H1 (cell line): ENCODE measurements around the gene LKAAEAR1. TPM values are rescaled to one million over a fixed set of nuclear protein-coding genes. Genes with fewer than 3 reads are reported as not detected.
"Not testable (repeated sequence)": the region's sequence is repeated elsewhere in the genome, so short reads cannot be mapped to it uniquely, and the experiment has no call there.

Experiments used
- CTCF ChIA-PET: fragments of 300-600 bp; sonication (Branson Sonifier 250); formaldehyde crosslinking; loops from one replicate; lab custom pipeline; 2021; ENCODE audit not compliant: partially characterized antibody; lab: Charles Lee
- POLR2A ChIA-PET: fragments of 300-600 bp; sonication (Branson Sonifier 250); formaldehyde crosslinking; loops from one replicate; lab custom pipeline; 2021; ENCODE audit warnings: inconsistent platforms; ENCODE audit not compliant: partially characterized antibody; lab: Charles Lee
- DNase-seq, 2 experiments: peaks; one replicate each; pipeline versions ENCODE4 v3.0.0 to v3.0.0-alpha.2; 2010 to 2022; ENCODE audit warnings: low spot score in 2 of 2, low read depth in 1 of 2, mixed read lengths in 1 of 2
- FAIRE-seq: peaks from 2 replicates; lab custom pipeline; 2011; peaks lifted over from hg19 to GRCh38; lab: Jason Lieb, UNC
- H2AFZ ChIP-seq: 2 replicates; pipeline ENCODE4 v1.8.1; 2012; ENCODE audit warnings: low read length, inconsistent platforms
- H2AK5ac ChIP-seq: 2 replicates; pipeline ENCODE4 v1.6.1; 2013; ENCODE audit warnings: low read depth, low read length
- H2BK120ac ChIP-seq: replicated peaks from 2 replicates; pipeline ENCODE3; 2013; ENCODE audit warnings: low read depth, low read length, inconsistent platforms
- H2BK12ac ChIP-seq: 2 replicates; pipeline ENCODE4 v1.6.1; 2013; ENCODE audit warnings: low read depth, low read length
- H2BK15ac ChIP-seq: 2 replicates; pipeline ENCODE4 v1.6.1; 2013; ENCODE audit warnings: low read length
- H2BK20ac ChIP-seq: 2 replicates; pipeline ENCODE4 v1.6.1; 2013; ENCODE audit warnings: low read length
- H2BK5ac ChIP-seq: 2 replicates; pipeline ENCODE4 v1.6.1; 2013; ENCODE audit warnings: low read depth, low read length
- H3K14ac ChIP-seq: 2 replicates; pipeline ENCODE4 v1.6.1; 2013; ENCODE audit warnings: inconsistent platforms; ENCODE audit not compliant: insufficient read length
- H3K18ac ChIP-seq: 2 replicates; pipeline ENCODE4 v1.6.1; 2013; ENCODE audit warnings: low read length; ENCODE audit errors: extremely low read depth
- H3K23ac ChIP-seq: 2 replicates; pipeline ENCODE4 v1.6.1; 2013; ENCODE audit warnings: inconsistent platforms; ENCODE audit not compliant: insufficient read length
- H3K23me2 ChIP-seq: 2 replicates; pipeline ENCODE4 v1.6.1; 2013; ENCODE audit warnings: low read depth, low read length
- H3K27ac ChIP-seq: 2 replicates; pipeline ENCODE4 v1.6.1; 2011; ENCODE audit warnings: low read depth, low read length, inconsistent platforms
- H3K27me3 ChIP-seq, 4 experiments: replicated peaks in 1 of 4; 1 replicate in 1 of 4; 2 replicates in 3 of 4; pipeline versions ENCODE4 v1.6.1 to v1.8.1; 2011 to 2013; ENCODE audit warnings: low read length in 3 of 4, mild to moderate bottlenecking in 3 of 4, inconsistent platforms in 2 of 4, mixed read lengths in 2 of 4, moderate library complexity in 1 of 4; ENCODE audit not compliant: control insufficient read depth in 3 of 4, insufficient read depth in 3 of 4; ENCODE audit errors: extremely low read depth in 1 of 4
- H3K36me3 ChIP-seq, 4 experiments: 2 replicates each; pipeline versions ENCODE4 v1.6.1 to v1.8.1; 2011 to 2013; ENCODE audit warnings: mild to moderate bottlenecking in 4 of 4, low read length in 3 of 4, moderate library complexity in 2 of 4, control low read depth in 1 of 4, inconsistent platforms in 1 of 4; ENCODE audit not compliant: insufficient read depth in 4 of 4, control insufficient read depth in 2 of 4
- H3K4ac ChIP-seq: replicated peaks from 2 replicates; pipeline ENCODE3; 2013; ENCODE audit warnings: low read length, low read depth, mixed read lengths, inconsistent platforms; ENCODE audit not compliant: insufficient read length
- H3K4me1 ChIP-seq, 4 experiments: replicated peaks in 1 of 4; 1 replicate in 1 of 4; 2 replicates in 3 of 4; pipeline versions ENCODE4 v1.6.1 to v1.8.1; 2011 to 2013; ENCODE audit warnings: low read length in 3 of 4, inconsistent platforms in 2 of 4, mixed read lengths in 1 of 4; ENCODE audit not compliant: insufficient read depth in 4 of 4, control insufficient read depth in 3 of 4
- H3K4me2 ChIP-seq, 2 experiments: 2 replicates each; pipeline versions ENCODE4 v1.6.1 to v1.8.1; 2011 to 2013; ENCODE audit warnings: low read depth in 2 of 2, low read length in 2 of 2, control low read depth in 1 of 2, inconsistent platforms in 1 of 2, mild to moderate bottlenecking in 1 of 2; ENCODE audit not compliant: insufficient read depth in 1 of 2
- H3K4me3 ChIP-seq, 4 experiments: fragments of 200-600, 300-600 bp in 1 of 4; sonication (generic), shearing (Covaris generic), sonication (Bioruptor Twin) in 1 of 4; 2 replicates each; pipeline versions ENCODE4 v1.5.1 to v1.8.1; 2011 to 2016; ENCODE audit warnings: low read length in 4 of 4, low read depth in 3 of 4, control low read depth in 2 of 4, inconsistent platforms in 2 of 4, mild to moderate bottlenecking in 2 of 4, mixed read lengths in 1 of 4, moderate library complexity in 1 of 4; ENCODE audit not compliant: insufficient read depth in 2 of 4; ENCODE audit errors: extremely low read depth in 1 of 4
- H3K56ac ChIP-seq: replicated peaks from 2 replicates; pipeline ENCODE3; 2013; ENCODE audit warnings: low read depth, mild to moderate bottlenecking, mixed read lengths, low read length, inconsistent platforms; ENCODE audit not compliant: insufficient read length
- H3K79me1 ChIP-seq: 2 replicates; pipeline ENCODE4 v1.6.1; 2013; ENCODE audit warnings: low read depth, low read length, control low read depth
- H3K79me2 ChIP-seq, 2 experiments: 2 replicates each; pipeline versions ENCODE4 v1.6.1 to v1.8.1; 2012 to 2013; ENCODE audit warnings: low read length in 2 of 2, mild to moderate bottlenecking in 2 of 2, inconsistent platforms in 1 of 2; ENCODE audit not compliant: insufficient read depth in 2 of 2, control insufficient read depth in 1 of 2
- H3K9ac ChIP-seq, 4 experiments: replicated peaks in 1 of 4; 1 replicate in 1 of 4; 2 replicates in 3 of 4; pipeline versions ENCODE4 v1.6.1 to v1.8.1; 2011 to 2013; ENCODE audit warnings: low read depth in 3 of 4, low read length in 3 of 4, control low read depth in 2 of 4, mild to moderate bottlenecking in 2 of 4, moderate library complexity in 2 of 4, inconsistent platforms in 1 of 4; ENCODE audit errors: extremely low read depth in 1 of 4
- H3K9me3 ChIP-seq, 2 experiments: 2 replicates each; pipeline versions ENCODE4 v1.6.1 to v1.8.1; 2012 to 2013; ENCODE audit warnings: mild to moderate bottlenecking in 2 of 2, moderate library complexity in 2 of 2, control low read depth in 1 of 2, inconsistent platforms in 1 of 2, low read depth in 1 of 2, low read length in 1 of 2, mixed read lengths in 1 of 2; ENCODE audit not compliant: insufficient read depth in 2 of 2
- H4K20me1 ChIP-seq, 2 experiments: replicated peaks in 1 of 2; 2 replicates each; pipeline versions ENCODE3 to v1.8.1; 2011 to 2013; ENCODE audit warnings: inconsistent platforms in 2 of 2, low read length in 2 of 2, mild to moderate bottlenecking in 1 of 2; ENCODE audit not compliant: insufficient read depth in 2 of 2, control insufficient read depth in 1 of 2
- H4K5ac ChIP-seq: 2 replicates; pipeline ENCODE4 v1.6.1; 2013; ENCODE audit warnings: low read length, low read depth, mixed read lengths, inconsistent platforms; ENCODE audit not compliant: insufficient read length
- H4K8ac ChIP-seq: 2 replicates; pipeline ENCODE4 v1.8.0; 2013; ENCODE audit warnings: mild to moderate bottlenecking, moderate library complexity, low read length, inconsistent platforms; ENCODE audit not compliant: insufficient read depth; ENCODE audit errors: extremely low read depth
- H4K91ac ChIP-seq: replicated peaks from 2 replicates; pipeline ENCODE3; 2013; ENCODE audit warnings: low read length, mixed read lengths, inconsistent platforms; ENCODE audit not compliant: insufficient read length
- WGBS, 2 experiments: shearing (Covaris generic) in 1 of 2; methylation state at CpG; one replicate each; pipeline versions ENCODE4 v1.1.6 to v1.1.7; 2013 to 2015; ENCODE audit warnings: low lambda C conversion rate in 2 of 2, mixed read lengths in 2 of 2, inconsistent platforms in 1 of 2, low coverage in 1 of 2, missing lambda C conversion rate in 1 of 2; ENCODE audit not compliant: insufficient replicate concordance in 2 of 2, insufficient coverage in 1 of 2, insufficient read length in 1 of 2; ENCODE audit errors: extremely low coverage in 1 of 2, missing lambda C conversion rate in 1 of 2; 5-methylcytosine and 5-hydroxymethylcytosine counted together
- polyA plus RNA-seq, 7 experiments: library from polyadenylated mRNA; depleted of rRNA in 3 of 7; stranded (reverse) in 5 of 7; unstranded in 2 of 7; fragments of >200 nt in 5 of 7; fragments of 200-250 nt in 2 of 7; gene quantifications; 1 replicate in 5 of 7; 2 replicates in 1 of 7; 4 replicates in 1 of 7; pipeline versions ENCODE4 v1.2.1 to v1.2.3, GENCODE V29; 2011 to 2013; ENCODE audit warnings: missing spikeins in 2 of 7, mixed read lengths in 2 of 7
- total RNA-seq: library from RNA; stranded (reverse); fragmentation: NEBNext Ultra II Directional; extraction: Animal tissue kit (Norgen Biotek cat#: 25700); gene quantifications from 2 replicates; pipeline ENCODE4 v1.2.1, GENCODE V29; 2021

LKAAEAR1 gene
- total and polyA plus RNA-seq, 2 of the 8 experiments (the other 6 are each of a cell fraction or from before 2014, with no cell fraction given): 0.41 to 0.53 TPM

- H3K23me2 ChIP-seq, H3K4ac ChIP-seq, H4K5ac ChIP-seq, H3K9me3 ChIP-seq, DNase-seq, H2BK5ac ChIP-seq, H3K9ac ChIP-seq, H3K27ac ChIP-seq, H2BK120ac ChIP-seq, H3K14ac ChIP-seq, H3K4me3 ChIP-seq, H2BK15ac ChIP-seq, H4K8ac ChIP-seq, H3K27me3 ChIP-seq, H3K79me1 ChIP-seq, FAIRE-seq, H4K91ac ChIP-seq, H3K4me1 ChIP-seq, H2AK5ac ChIP-seq, H3K79me2 ChIP-seq, H2BK12ac ChIP-seq, H2AFZ ChIP-seq, H3K4me2 ChIP-seq, H3K23ac ChIP-seq, H3K18ac ChIP-seq, H3K56ac ChIP-seq, H4K20me1 ChIP-seq, H2BK20ac ChIP-seq, H3K36me3 ChIP-seq, POLR2A ChIA-PET: not testable (repeated sequence)
- CTCF ChIA-PET: interaction anchor here (2.0 kb wide), 1 partner anchor 21 kb away, joined by 5 read pairs; no protein-coding TSS in a partner anchor
- 88% methylated on average over 11 of the region's 11 CpGs; no CpG with 5 or more reads in 1 of the 2 experiments for WGBS, 2 experiments
These were observed 39.3 kb upstream of the LKAAEAR1 start for GRCh38 chr20:64123517-64123916.

DNA sequence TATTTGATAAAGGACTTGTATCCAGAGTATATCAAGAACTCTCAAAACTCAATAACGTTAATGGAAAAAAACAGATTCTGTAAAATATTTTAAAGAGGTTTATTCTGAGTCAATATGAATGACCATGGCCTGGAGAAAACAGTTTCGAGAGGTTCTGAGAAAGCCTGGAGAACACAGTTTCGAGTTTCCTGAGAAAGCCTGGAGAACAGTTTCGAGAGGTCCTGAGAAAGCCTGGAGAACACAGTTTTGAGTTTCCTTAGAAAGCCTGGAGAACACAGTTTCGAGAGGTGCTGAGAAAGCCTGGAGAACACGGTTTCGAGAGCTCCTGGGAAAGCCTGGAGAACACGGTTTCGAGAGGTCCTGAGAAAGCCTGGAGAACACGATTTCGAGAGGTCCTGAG lies 38.7 kb upstream of the LKAAEAR1 start:
- H3K4me1 ChIP-seq, H2BK20ac ChIP-seq, H3K18ac ChIP-seq, H2BK12ac ChIP-seq, H2AK5ac ChIP-seq, FAIRE-seq, H3K4me3 ChIP-seq, H2BK15ac ChIP-seq, DNase-seq, H3K14ac ChIP-seq, H2BK5ac ChIP-seq, H4K20me1 ChIP-seq, H3K27ac ChIP-seq, H3K9me3 ChIP-seq, H4K91ac ChIP-seq, H3K9ac ChIP-seq, H2BK120ac ChIP-seq, H3K4me2 ChIP-seq, H3K56ac ChIP-seq, H3K27me3 ChIP-seq, POLR2A ChIA-PET, H4K8ac ChIP-seq, H3K36me3 ChIP-seq, H3K79me1 ChIP-seq, H2AFZ ChIP-seq, H3K79me2 ChIP-seq, H3K23me2 ChIP-seq, H4K5ac ChIP-seq, H3K23ac ChIP-seq, H3K4ac ChIP-seq: not testable (repeated sequence)
- CTCF ChIA-PET: interaction anchor here (1.6 to 2.0 kb wide), 2 partner anchors 15 to 22 kb away, joined by 4 to 5 read pairs; no protein-coding TSS in a partner anchor
- 93% methylated on average over 11 of the region's 11 CpGs; no CpG with 5 or more reads in 1 of the 2 experiments for WGBS, 2 experiments
